LHCN-M2 (cell line): ENCODE results near the gene RAP1GAP. TPM values are rescaled to one million over a fixed set of nuclear protein-coding genes. Genes with fewer than 3 reads are reported as not detected.
"Not testable (repeated sequence)": the region's sequence is repeated elsewhere in the genome, so short reads cannot be mapped to it uniquely, and the experiment has no call there.

Source experiments
- DNase-seq: peaks from one replicate; pipeline ENCODE4 v3.0.0-alpha.2; 2012; ENCODE audit warnings: low read depth
- total RNA-seq: library from RNA; depleted of rRNA; stranded (reverse); fragments of >200 nt; gene quantifications from 2 replicates; pipeline ENCODE4 v1.2.3, GENCODE V29; 2014

RAP1GAP gene
- total RNA-seq, 1 experiment from 2014 or later = 0.06 TPM

GRCh38 chr1:21570885-21571284, 98.3 kb downstream of the RAP1GAP start:
- no peak for DNase-seq

- DNase-seq = no peak
Measured at GRCh38 chr1:21570528-21570875, 98.7 kb downstream of the RAP1GAP start.

GRCh38 chr1:21569820-21570527, 99.2 kb downstream of the RAP1GAP start:
- DNase-seq = no peak

GRCh38 chr1:21568809-21569385, 100.3 kb downstream of the RAP1GAP start:
- DNase-seq = peak; percentile 58

GRCh38 chr1:21568006-21568746, 101.0 kb downstream of the RAP1GAP start:
- DNase-seq = peak; percentile 46

- peak; percentile 98 for DNase-seq
Measured at GRCh38 chr1:21567241-21568005, 101.7 kb downstream of the RAP1GAP start.

- not testable (repeated sequence) for DNase-seq
Measured at GRCh38 chr1:21566361-21566760, 102.8 kb downstream of the RAP1GAP start.

GRCh38 chr1:21565285-21565684, 103.9 kb downstream of the RAP1GAP start:
- DNase-seq = no peak

- no peak for DNase-seq
Measured at GRCh38 chr1:21564521-21565095, 104.5 kb downstream of the RAP1GAP start.

- no peak for DNase-seq
Measured at GRCh38 chr1:21563971-21564370, 105.2 kb downstream of the RAP1GAP start.

- no peak for DNase-seq
Measured at GRCh38 chr1:21562896-21563295, 106.3 kb downstream of the RAP1GAP start.

GRCh38 chr1:21560916-21561638, 108.1 kb downstream of the RAP1GAP start:
- no peak for DNase-seq

- no peak for DNase-seq
Measured at GRCh38 chr1:21559788-21560567, 109.2 kb downstream of the RAP1GAP start.

GRCh38 chr1:21553116-21553926, 115.8 kb downstream of the RAP1GAP start:
- DNase-seq = peak; percentile 99

- peak; percentile 98 for DNase-seq
Measured at GRCh38 chr1:21552715-21553114, 116.4 kb downstream of the RAP1GAP start.

- DNase-seq = no peak
Measured at GRCh38 chr1:21550866-21551475, 118.2 kb downstream of the RAP1GAP start.

GRCh38 chr1:21550097-21550496, 119.1 kb downstream of the RAP1GAP start:
- DNase-seq = no peak

- no peak for DNase-seq
Measured at GRCh38 chr1:21547876-21548275, 121.3 kb downstream of the RAP1GAP start.
